Endothelial cell of umbilical vein (primary cell): ENCODE measurements around the gene MLPH. TPM values are rescaled to one million over a fixed set of nuclear protein-coding genes. Genes with fewer than 3 reads are reported as not detected.

Experiments used
- BruUV-seq: library from RNA; stranded (reverse); fragments of 400-500 nt; replicated peaks from 2 replicates; lab custom pipeline; 2021; lab: Mats Ljungman, UMichigan
- CTCF ChIA-PET: fragments of 300-600, 350-600 bp; sonication (Branson Sonifier 250); formaldehyde crosslinking; loops from one replicate; lab custom pipeline; 2021; ENCODE audit warnings: antibody characterized with exemption, inconsistent platforms; lab: Charles Lee
- POLR2A ChIA-PET: fragments of 300-600, 350-600 bp; sonication (Branson Sonifier 250); formaldehyde crosslinking; loops from one replicate; lab custom pipeline; 2021; ENCODE audit warnings: antibody characterized with exemption, inconsistent platforms; lab: Charles Lee
- DNase-seq: peaks from one replicate; pipeline ENCODE4 v3.0.0-alpha.2; 2011; ENCODE audit warnings: low read depth, low spot score
- FAIRE-seq: peaks from 2 replicates; lab custom pipeline; 2011; peaks lifted over from hg19 to GRCh38; lab: Jason Lieb, UNC
- H2AFZ ChIP-seq: 2 replicates; pipeline ENCODE4 v1.6.0; 2012; ENCODE audit warnings: low read depth, low read length, control low read depth, inconsistent platforms
- H3K27ac ChIP-seq: 2 replicates; pipeline ENCODE4 v1.5.1; 2011; ENCODE audit warnings: low read depth, mild to moderate bottlenecking, control low read depth, low read length, moderate library complexity; ENCODE audit not compliant: insufficient read depth
- H3K27me3 ChIP-seq, 2 experiments: 2 replicates each; pipeline versions ENCODE4 v1.6.0 to v1.6.1; 2011; ENCODE audit warnings: low read length in 2 of 2, mixed read lengths in 1 of 2; ENCODE audit not compliant: control insufficient read depth in 2 of 2, insufficient read depth in 2 of 2
- H3K36me3 ChIP-seq, 2 experiments: 2 replicates in 1 of 2; 3 replicates in 1 of 2; pipeline ENCODE4 v1.5.1; 2011; ENCODE audit warnings: low read length in 2 of 2, mild to moderate bottlenecking in 1 of 2, moderate library complexity in 1 of 2; ENCODE audit not compliant: control insufficient read depth in 2 of 2, insufficient read depth in 2 of 2; ENCODE audit errors: extremely low read depth in 1 of 2
- H3K4me1 ChIP-seq: 3 replicates; pipeline ENCODE4 v1.5.1; 2011; ENCODE audit warnings: mild to moderate bottlenecking, low read length; ENCODE audit not compliant: control insufficient read depth, insufficient read depth; ENCODE audit errors: extremely low read depth
- H3K4me2 ChIP-seq: 2 replicates; pipeline ENCODE4 v1.6.1; 2011; ENCODE audit warnings: low read length, control low read depth, mixed read lengths; ENCODE audit not compliant: insufficient read depth
- H3K4me3 ChIP-seq, 3 experiments: fragments of 200-600 bp in 1 of 3; sonication (generic), shearing (Covaris generic) in 1 of 3; replicated peaks in 1 of 3; 2 replicates each; pipeline ENCODE4 v1.5.1; 2011 to 2016; ENCODE audit warnings: control low read depth in 3 of 3, low read length in 3 of 3, mild to moderate bottlenecking in 2 of 3, inconsistent platforms in 1 of 3, low read depth in 1 of 3, moderate library complexity in 1 of 3; ENCODE audit not compliant: insufficient read depth in 1 of 3
- H3K79me2 ChIP-seq: 2 replicates; pipeline ENCODE4 v1.6.0; 2012; ENCODE audit warnings: low read length, inconsistent platforms; ENCODE audit not compliant: control insufficient read depth, insufficient read depth
- H3K9ac ChIP-seq: replicated peaks from 2 replicates; pipeline ENCODE3; 2011; ENCODE audit warnings: low read length, control low read depth; ENCODE audit not compliant: insufficient read depth; ENCODE audit errors: extremely low read depth
- H3K9me1 ChIP-seq: replicated peaks from 3 replicates; pipeline ENCODE4 v1.6.0; 2011; ENCODE audit warnings: mild to moderate bottlenecking, low read length; ENCODE audit not compliant: control insufficient read depth, insufficient read depth; ENCODE audit errors: extremely low read depth
- H3K9me3 ChIP-seq: replicated peaks from 2 replicates; pipeline ENCODE4 v1.5.1; 2012; ENCODE audit warnings: low read length, inconsistent platforms; ENCODE audit not compliant: control insufficient read depth, insufficient read depth
- H4K20me1 ChIP-seq: replicated peaks from 2 replicates; pipeline ENCODE3; 2011; ENCODE audit warnings: mild to moderate bottlenecking, low read length; ENCODE audit not compliant: control insufficient read depth, insufficient read depth; ENCODE audit errors: extremely low read depth
- EZH2 ChIP-seq: IDR thresholded peaks from 2 replicates; pipeline ENCODE4 v1.6.1; 2012; ENCODE audit warnings: borderline replicate concordance, low read depth, mild to moderate bottlenecking, moderate library complexity, low read length, inconsistent platforms; ENCODE audit not compliant: severe bottlenecking
- FOS ChIP-seq: IDR thresholded peaks from 2 replicates; pipeline ENCODE4 v1.6.1; 2011; ENCODE audit warnings: mild to moderate bottlenecking, low read length, moderate library complexity, borderline replicate concordance; ENCODE audit not compliant: insufficient read depth
- GATA2 ChIP-seq: IDR thresholded peaks from 2 replicates; pipeline ENCODE4 v1.7.0; 2011; ENCODE audit warnings: low read depth, mild to moderate bottlenecking, moderate library complexity, mixed read lengths, low read length; ENCODE audit not compliant: insufficient read length, insufficient read depth
- JUN ChIP-seq: IDR thresholded peaks from 2 replicates; pipeline ENCODE4 v1.6.1; 2011; ENCODE audit warnings: borderline replicate concordance, low read depth; ENCODE audit not compliant: insufficient read length, insufficient read depth
- MYC ChIP-seq: IDR thresholded peaks from one replicate; pipeline ENCODE4 v1.6.1; 2011; ENCODE audit warnings: mild to moderate bottlenecking, low read depth, low read length
- POLR2A ChIP-seq: IDR thresholded peaks from 2 replicates; pipeline ENCODE4 v1.6.1; 2012; ENCODE audit warnings: low read depth, mild to moderate bottlenecking, control low read depth, low read length
- POLR2AphosphoS5 ChIP-seq: IDR thresholded peaks from 2 replicates; pipeline ENCODE4 v1.6.1; 2012; ENCODE audit warnings: low read depth, mild to moderate bottlenecking, control low read depth, low read length, moderate library complexity; ENCODE audit not compliant: insufficient read depth
- dilution Hi-C: fragments of 300-500 bp; cut with MboI; formaldehyde crosslinking; loops from one replicate; pipeline ENCODE4 v1.15.0; 2019; ENCODE audit warnings: low sequenced_read_pairs; ENCODE audit not compliant: extremely low pct_ligation_motif_present
- intact Hi-C: fragments of 100-400 bp; cut with micrococcal nuclease; formaldehyde crosslinking; loops from one replicate; pipeline ENCODE4 v1.10.0; 2022
- polyA plus RNA-seq, 4 experiments: library from polyadenylated mRNA; depleted of rRNA in 3 of 4; stranded (reverse) in 3 of 4; unstranded in 1 of 4; fragments of >200 nt; gene quantifications; 2 replicates each; pipeline versions ENCODE4 v1.2.1 to v1.2.3, GENCODE V29; 2011 to 2012; ENCODE audit warnings: missing spikeins in 1 of 4
- total RNA-seq: library from RNA; stranded (reverse); gene quantifications from 2 replicates; pipeline ENCODE4 v1.2.3, GENCODE V29; 2021
- TF ChIP-seq, protein P1 (sequence below), 2 donors: IDR thresholded peaks; 1 replicate in 1 of 2; 2 replicates in 1 of 2; pipeline ENCODE4 v1.5.1; 2011; ENCODE audit warnings: low read length in 2 of 2, mild to moderate bottlenecking in 2 of 2, moderate library complexity in 2 of 2, control low read depth in 1 of 2, inconsistent platforms in 1 of 2, low read depth in 1 of 2; ENCODE audit not compliant: insufficient read depth in 1 of 2; ENCODE audit errors: extremely low read depth in 1 of 2
- TF ChIP-seq, protein P2 (sequence below): IDR thresholded peaks from 2 replicates; pipeline ENCODE4 v1.6.1; 2011; ENCODE audit not compliant: insufficient read depth, insufficient read length

The MLPH gene
- total and polyA plus RNA-seq, 2 donors (not counting 3 experiments of a cell fraction or from before 2014, with no cell fraction given) = not detected

DNA sequence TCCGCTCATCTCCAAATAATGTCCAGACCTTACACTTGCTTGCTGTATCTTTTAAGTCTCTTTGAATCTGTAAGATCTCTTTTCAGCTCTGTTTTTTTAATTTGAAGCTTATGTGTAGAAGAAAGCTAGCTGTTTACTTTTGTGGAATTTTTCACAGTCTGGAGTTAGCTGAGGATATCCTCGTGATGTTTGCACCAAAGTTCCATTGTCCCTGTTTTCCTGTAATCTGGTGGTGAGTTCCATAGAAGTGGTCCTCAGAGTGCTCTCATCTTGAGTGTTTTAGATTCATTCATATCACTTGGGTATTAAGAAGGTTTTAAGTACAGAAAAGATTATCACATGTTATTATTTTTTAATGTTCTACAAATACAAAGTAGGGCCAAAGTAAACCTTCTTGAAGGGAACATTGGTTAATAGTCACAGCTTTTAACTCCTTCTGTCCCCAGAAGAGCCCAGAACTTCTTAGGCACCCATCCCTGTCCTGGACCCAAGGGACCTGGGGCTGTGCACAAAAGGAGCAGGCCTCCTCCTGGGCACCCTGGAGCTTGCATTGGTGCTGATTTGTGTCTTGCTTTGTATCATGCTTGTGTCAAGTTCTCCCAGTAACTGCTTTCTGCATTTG lies 15.0 kb downstream of the MLPH start:
- no peaks in the 10 kb centered on the region for H3K9me1 ChIP-seq
- no peaks in the 10 kb centered on the region for H3K36me3 ChIP-seq
- no peaks in the 10 kb centered on the region for H3K79me2 ChIP-seq
- H3K4me1 ChIP-seq = peaks cover 20% of the 10 kb centered on the region
- DNase-seq = peak; percentile 64
- H3K4me2 ChIP-seq = no peak overlapping the region
- peaks cover 1 to 3% of the 10 kb centered on the region in 2 experiments for H3K27me3 ChIP-seq
- no peak overlapping the region for H3K9ac ChIP-seq
- no peak for TF ChIP-seq POLR2AphosphoS5
- no peak for TF ChIP-seq GATA2
- TF ChIP-seq MYC = no peak
- TF ChIP-seq POLR2A = no peak
- ChIA-PET POLR2A (interaction anchor here (1.5 kb wide), 1 partner anchor 36 kb away, joined by 3 read pairs; no protein-coding TSS in a partner anchor), CTCF (interaction anchor here (0.6 to 4.6 kb wide), 9 partner anchors 8 to 1359 kb away, joined by 3 to 50 read pairs (median 8); no protein-coding TSS in a partner anchor)
- intact Hi-C loops = no loop called here
- H3K4me3 ChIP-seq = no peak overlapping the region
- H2AFZ ChIP-seq = no peak overlapping the region
- no peak overlapping the region for H3K27ac ChIP-seq
- no TSS peak for BruUV-seq
- H4K20me1 ChIP-seq = no peaks in the 10 kb centered on the region
- FAIRE-seq = peak; percentile 81
- no peaks in the 10 kb centered on the region for H3K9me3 ChIP-seq
- dilution Hi-C loops = no loop called here

DNA sequence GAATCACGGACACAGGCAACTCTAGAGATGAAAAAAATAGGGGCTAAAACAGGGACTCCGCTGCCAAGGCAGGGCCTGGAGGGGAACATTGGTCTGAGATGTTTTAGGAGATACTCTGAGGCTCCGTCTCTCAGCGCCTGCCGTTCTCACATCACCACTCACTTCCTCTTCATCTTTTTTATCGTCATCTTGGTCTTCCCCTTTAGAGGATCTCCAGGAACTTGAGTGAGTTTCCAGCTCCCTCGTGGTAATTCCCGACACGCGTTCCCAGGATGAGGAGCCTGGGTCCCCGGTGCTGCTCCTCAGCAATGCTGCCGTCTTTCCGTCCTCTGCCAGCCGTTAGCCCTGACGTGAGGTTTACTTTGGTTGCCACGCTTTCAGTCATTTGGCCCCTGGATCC lies 16.1 kb downstream of the MLPH start:
- Histone ChIP-seq H4K20me1 (no peaks in the 10 kb centered on the region), H3K4me2 (no peak overlapping the region), H3K4me3 (no peak overlapping the region), H3K27me3 (peaks cover 2 to 3% of the 10 kb centered on the region in 2 experiments), H3K9me3 (no peaks in the 10 kb centered on the region), H3K79me2 (no peaks in the 10 kb centered on the region), H3K36me3 (no peaks in the 10 kb centered on the region), H3K9ac (no peak overlapping the region), H3K4me1 (peaks cover 20% of the 10 kb centered on the region), H3K27ac (no peak overlapping the region), H3K9me1 (no peaks in the 10 kb centered on the region), H2AFZ (no peak overlapping the region)
- FAIRE-seq (no peak), DNase-seq (no peak)
- dilution Hi-C loops (no loop called here), intact Hi-C loops (no loop called here)
- TF ChIP-seq JUN = no peak
- TF ChIP-seq, protein P1, sequence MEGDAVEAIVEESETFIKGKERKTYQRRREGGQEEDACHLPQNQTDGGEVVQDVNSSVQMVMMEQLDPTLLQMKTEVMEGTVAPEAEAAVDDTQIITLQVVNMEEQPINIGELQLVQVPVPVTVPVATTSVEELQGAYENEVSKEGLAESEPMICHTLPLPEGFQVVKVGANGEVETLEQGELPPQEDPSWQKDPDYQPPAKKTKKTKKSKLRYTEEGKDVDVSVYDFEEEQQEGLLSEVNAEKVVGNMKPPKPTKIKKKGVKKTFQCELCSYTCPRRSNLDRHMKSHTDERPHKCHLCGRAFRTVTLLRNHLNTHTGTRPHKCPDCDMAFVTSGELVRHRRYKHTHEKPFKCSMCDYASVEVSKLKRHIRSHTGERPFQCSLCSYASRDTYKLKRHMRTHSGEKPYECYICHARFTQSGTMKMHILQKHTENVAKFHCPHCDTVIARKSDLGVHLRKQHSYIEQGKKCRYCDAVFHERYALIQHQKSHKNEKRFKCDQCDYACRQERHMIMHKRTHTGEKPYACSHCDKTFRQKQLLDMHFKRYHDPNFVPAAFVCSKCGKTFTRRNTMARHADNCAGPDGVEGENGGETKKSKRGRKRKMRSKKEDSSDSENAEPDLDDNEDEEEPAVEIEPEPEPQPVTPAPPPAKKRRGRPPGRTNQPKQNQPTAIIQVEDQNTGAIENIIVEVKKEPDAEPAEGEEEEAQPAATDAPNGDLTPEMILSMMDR (IDR thresholded peaks at IDR 0.05; ENCODE audit: extremely low read depth in 1 of 2, insufficient read depth in 1 of 2, low read depth in 1 of 2, low read length in 2 of 2) = no peak
- TF ChIP-seq EZH2 = no peak
- no peak for TF ChIP-seq POLR2AphosphoS5
- no peak for TF ChIP-seq FOS
- no peak for TF ChIP-seq MYC
- TF ChIP-seq GATA2 = no peak
- TF ChIP-seq, protein P2, sequence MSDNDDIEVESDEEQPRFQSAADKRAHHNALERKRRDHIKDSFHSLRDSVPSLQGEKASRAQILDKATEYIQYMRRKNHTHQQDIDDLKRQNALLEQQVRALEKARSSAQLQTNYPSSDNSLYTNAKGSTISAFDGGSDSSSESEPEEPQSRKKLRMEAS = no peak
- TF ChIP-seq POLR2A = no peak
- ChIA-PET CTCF (interaction anchor here (1.0 to 4.6 kb wide), 2 partner anchors 10 to 28 kb away, joined by 4 to 50 read pairs; no protein-coding TSS in a partner anchor), POLR2A (no interaction called here)
- no TSS peak for BruUV-seq
